ENCODE data around the gene APIP. TPM values are rescaled to one million over a fixed set of nuclear protein-coding genes. Genes with fewer than 3 reads are reported as not detected.

The APIP gene
- total RNA-seq, 1 donor = 7.8 TPM

- Histone ChIP-seq H3K27me3 (ENCODE audit: insufficient read depth, low read length) (no peaks in the 10 kb centered on the region), H3K4me1 (ENCODE audit: insufficient read depth, low read length) (no peaks in the 10 kb centered on the region), H3K9me3 (ENCODE audit: low read depth, low read length) (no peaks in the 10 kb centered on the region), H3K4me3 (ENCODE audit: low read length) (no peak overlapping the region)
Measured at GRCh38 chr11:34877375-34877975, 38.7 kb downstream of the APIP start.

- Histone ChIP-seq H3K4me3 (ENCODE audit: low read length) (no peak overlapping the region), H3K4me1 (ENCODE audit: insufficient read depth, low read length) (no peaks in the 10 kb centered on the region), H3K27me3 (ENCODE audit: insufficient read depth, low read length) (no peaks in the 10 kb centered on the region), H3K9me3 (ENCODE audit: low read depth, low read length) (no peaks in the 10 kb centered on the region)
Measured at GRCh38 chr11:34874202-34874601, 42.0 kb downstream of the APIP start.

GRCh38 chr11:34870548-34871196 is 45.5 kb downstream of the APIP start:
- Histone ChIP-seq H3K4me1 (ENCODE audit: insufficient read depth, low read length) (peaks cover 9% of the 10 kb centered on the region), H3K4me3 (ENCODE audit: low read length) (no peak overlapping the region), H3K27me3 (ENCODE audit: insufficient read depth, low read length) (no peaks in the 10 kb centered on the region), H3K9me3 (ENCODE audit: low read depth, low read length) (no peaks in the 10 kb centered on the region)

- Histone ChIP-seq H3K4me3 (ENCODE audit: low read length) (no peak overlapping the region), H3K4me1 (ENCODE audit: insufficient read depth, low read length) (peaks cover 14% of the 10 kb centered on the region), H3K9me3 (ENCODE audit: low read depth, low read length) (no peaks in the 10 kb centered on the region), H3K27me3 (ENCODE audit: insufficient read depth, low read length) (no peaks in the 10 kb centered on the region)
Measured at GRCh38 chr11:34869425-34869824, 46.8 kb downstream of the APIP start.

GRCh38 chr11:34866375-34866774 is 49.8 kb downstream of the APIP start:
- Histone ChIP-seq H3K4me3 (ENCODE audit: low read length) (no peak overlapping the region), H3K27me3 (ENCODE audit: insufficient read depth, low read length) (no peaks in the 10 kb centered on the region), H3K4me1 (ENCODE audit: insufficient read depth, low read length) (peaks cover 23% of the 10 kb centered on the region), H3K9me3 (ENCODE audit: low read depth, low read length) (no peaks in the 10 kb centered on the region)

GRCh38 chr11:34865261-34865660 is 50.9 kb downstream of the APIP start:
- peaks cover 23% of the 10 kb centered on the region for H3K4me1 ChIP-seq (ENCODE audit: insufficient read depth, low read length)
- H3K4me3 ChIP-seq (ENCODE audit: low read length) = no peak overlapping the region
- no peaks in the 10 kb centered on the region for H3K27me3 ChIP-seq (ENCODE audit: insufficient read depth, low read length)
- H3K9me3 ChIP-seq (ENCODE audit: low read depth, low read length) = no peaks in the 10 kb centered on the region

GRCh38 chr11:34864424-34864823 is 51.8 kb downstream of the APIP start:
- Histone ChIP-seq H3K4me1 (ENCODE audit: insufficient read depth, low read length) (peaks cover 23% of the 10 kb centered on the region), H3K27me3 (ENCODE audit: insufficient read depth, low read length) (no peaks in the 10 kb centered on the region), H3K9me3 (ENCODE audit: low read depth, low read length) (no peaks in the 10 kb centered on the region), H3K4me3 (ENCODE audit: low read length) (no peak overlapping the region)

- Histone ChIP-seq H3K27me3 (ENCODE audit: insufficient read depth, low read length) (no peaks in the 10 kb centered on the region), H3K4me1 (ENCODE audit: insufficient read depth, low read length) (peaks cover 23% of the 10 kb centered on the region), H3K4me3 (ENCODE audit: low read length) (no peak overlapping the region), H3K9me3 (ENCODE audit: low read depth, low read length) (no peaks in the 10 kb centered on the region)
Measured at GRCh38 chr11:34863048-34863447, 53.1 kb downstream of the APIP start.

GRCh38 chr11:34860518-34860917 is 55.7 kb downstream of the APIP start:
- no peaks in the 10 kb centered on the region for H3K27me3 ChIP-seq (ENCODE audit: insufficient read depth, low read length)
- H3K9me3 ChIP-seq (ENCODE audit: low read depth, low read length) = no peaks in the 10 kb centered on the region
- peaks cover 14% of the 10 kb centered on the region for H3K4me1 ChIP-seq (ENCODE audit: insufficient read depth, low read length)
- no peak overlapping the region for H3K4me3 ChIP-seq (ENCODE audit: low read length)

GRCh38 chr11:34860034-34860433 is 56.1 kb downstream of the APIP start:
- no peaks in the 10 kb centered on the region for H3K9me3 ChIP-seq (ENCODE audit: low read depth, low read length)
- H3K27me3 ChIP-seq (ENCODE audit: insufficient read depth, low read length) = no peaks in the 10 kb centered on the region
- H3K4me3 ChIP-seq (ENCODE audit: low read length) = no peak overlapping the region
- H3K4me1 ChIP-seq (ENCODE audit: insufficient read depth, low read length) = peaks cover 14% of the 10 kb centered on the region

GRCh38 chr11:34859496-34859895 is 56.7 kb downstream of the APIP start:
- H3K4me3 ChIP-seq (ENCODE audit: low read length) = no peak overlapping the region
- peaks cover 9% of the 10 kb centered on the region for H3K4me1 ChIP-seq (ENCODE audit: insufficient read depth, low read length)
- no peaks in the 10 kb centered on the region for H3K9me3 ChIP-seq (ENCODE audit: low read depth, low read length)
- H3K27me3 ChIP-seq (ENCODE audit: insufficient read depth, low read length) = no peaks in the 10 kb centered on the region

GRCh38 chr11:34857463-34857862 is 58.7 kb downstream of the APIP start:
- Histone ChIP-seq H3K27me3 (ENCODE audit: insufficient read depth, low read length) (no peaks in the 10 kb centered on the region), H3K9me3 (ENCODE audit: low read depth, low read length) (no peaks in the 10 kb centered on the region), H3K4me3 (ENCODE audit: low read length) (no peak overlapping the region), H3K4me1 (ENCODE audit: insufficient read depth, low read length) (no peaks in the 10 kb centered on the region)

GRCh38 chr11:34856251-34856650 is 59.9 kb downstream of the APIP start:
- Histone ChIP-seq H3K27me3 (ENCODE audit: insufficient read depth, low read length) (no peaks in the 10 kb centered on the region), H3K9me3 (ENCODE audit: low read depth, low read length) (no peaks in the 10 kb centered on the region), H3K4me1 (ENCODE audit: insufficient read depth, low read length) (no peaks in the 10 kb centered on the region), H3K4me3 (ENCODE audit: low read length) (no peak overlapping the region)

- no peak overlapping the region for H3K4me3 ChIP-seq (ENCODE audit: low read length)
- no peaks in the 10 kb centered on the region for H3K9me3 ChIP-seq (ENCODE audit: low read depth, low read length)
- H3K4me1 ChIP-seq (ENCODE audit: insufficient read depth, low read length) = no peaks in the 10 kb centered on the region
- no peaks in the 10 kb centered on the region for H3K27me3 ChIP-seq (ENCODE audit: insufficient read depth, low read length)
Measured at GRCh38 chr11:34855754-34856095, 60.5 kb downstream of the APIP start.

GRCh38 chr11:34855021-34855753 is 61.0 kb downstream of the APIP start:
- Histone ChIP-seq H3K4me3 (ENCODE audit: low read length) (no peak overlapping the region), H3K27me3 (ENCODE audit: insufficient read depth, low read length) (no peaks in the 10 kb centered on the region), H3K9me3 (ENCODE audit: low read depth, low read length) (no peaks in the 10 kb centered on the region), H3K4me1 (ENCODE audit: insufficient read depth, low read length) (no peaks in the 10 kb centered on the region)

- no peaks in the 10 kb centered on the region for H3K4me1 ChIP-seq (ENCODE audit: insufficient read depth, low read length)
- no peaks in the 10 kb centered on the region for H3K9me3 ChIP-seq (ENCODE audit: low read depth, low read length)
- H3K4me3 ChIP-seq (ENCODE audit: low read length) = no peak overlapping the region
- no peaks in the 10 kb centered on the region for H3K27me3 ChIP-seq (ENCODE audit: insufficient read depth, low read length)
Measured at GRCh38 chr11:34851916-34852315, 64.3 kb downstream of the APIP start.

Data from mononuclear cell (primary cell).